ENCODE measurements around the gene GALNT16.

GRCh38 chr14:69232388-69232787 is 27.6 kb upstream of the GALNT16 start:
- TF ChIP-seq EZH2 (IDR thresholded peaks at IDR 0.05; ENCODE audit: low read length, unreplicated experiment): no peak
- TF ChIP-seq CTCF (conservative IDR thresholded peaks at IDR 0.05; ENCODE audit: low read depth, low read length): no peak

Measured in PC-3 (cell line).